ENCODE data around the gene KPNA6.
"Not testable (repeated sequence)": the region's sequence is repeated elsewhere in the genome, so short reads cannot be mapped to it uniquely, and the experiment has no call there.

The KPNA6 gene

GRCh38 chr1:32107742-32108661 is at the start of gene KPNA6:
Gene KPNA6 (plus strand): TSS chr1:32108056. CDS start chr1:32108131, 75 bp downstream.
- Histone ChIP-seq H3K4me1 (ENCODE audit: control insufficient read depth in 1 of 2, insufficient read depth in 2 of 2, low read length in 2 of 2) (peaks cover 9 to 17% of the 10 kb centered on the region in 2 donors), H3K36me3 (ENCODE audit: control insufficient read depth in 1 of 2, insufficient read depth in 2 of 2, low read length in 2 of 2) (no peaks in the 10 kb centered on the region), H3K4me3 (ENCODE audit: low read depth in 1 of 2, low read length in 2 of 2) (peak within 1 kb of the TSS; percentile 84 to 99), H3K27ac (ENCODE audit: low read depth, low read length) (peak within 1 kb of the TSS; percentile 84), H3K9me3 (ENCODE audit: control insufficient read depth in 1 of 2, low read length in 2 of 2) (no peaks in the 10 kb centered on the region), H3K9ac (ENCODE audit: low read depth in 1 of 2, low read length in 2 of 2) (peak within 1 kb of the TSS; percentile 84 to 98), H3K27me3 (ENCODE audit: control insufficient read depth in 1 of 2, insufficient read depth in 2 of 2, low read length in 2 of 2) (no peaks in the 10 kb centered on the region)

- Histone ChIP-seq H3K27me3 (ENCODE audit: control insufficient read depth in 1 of 2, insufficient read depth in 2 of 2, low read length in 2 of 2) (no peaks in the 10 kb centered on the region), H3K36me3 (ENCODE audit: control insufficient read depth in 1 of 2, insufficient read depth in 2 of 2, low read length in 2 of 2) (peaks cover 26 to 51% of the 10 kb centered on the region in 2 donors), H3K4me1 (ENCODE audit: control insufficient read depth in 1 of 2, insufficient read depth in 2 of 2, low read length in 2 of 2) (peaks cover 0 to 14% of the 10 kb centered on the region in 2 donors), H3K4me3 (ENCODE audit: low read depth in 1 of 2, low read length in 2 of 2) (no peak overlapping the region), H3K27ac (ENCODE audit: low read depth, low read length) (no peak overlapping the region), H3K9ac (ENCODE audit: low read depth in 1 of 2, low read length in 2 of 2) (no peak overlapping the region), H3K9me3 (ENCODE audit: control insufficient read depth in 1 of 2, low read length in 2 of 2) (no peaks in the 10 kb centered on the region)
Observed at GRCh38 chr1:32060914-32061313, 46.9 kb upstream of the KPNA6 start.

- Histone ChIP-seq H3K36me3 (ENCODE audit: control insufficient read depth in 1 of 2, insufficient read depth in 2 of 2, low read length in 2 of 2) (peaks cover 24 to 37% of the 10 kb centered on the region in 2 donors), H3K9me3 (ENCODE audit: control insufficient read depth in 1 of 2, low read length in 2 of 2) (no peaks in the 10 kb centered on the region), H3K4me3 (ENCODE audit: low read depth in 1 of 2, low read length in 2 of 2) (no peak overlapping the region), H3K27me3 (ENCODE audit: control insufficient read depth in 1 of 2, insufficient read depth in 2 of 2, low read length in 2 of 2) (no peaks in the 10 kb centered on the region), H3K4me1 (ENCODE audit: control insufficient read depth in 1 of 2, insufficient read depth in 2 of 2, low read length in 2 of 2) (peaks cover 5 to 29% of the 10 kb centered on the region in 2 donors), H3K27ac (ENCODE audit: low read depth, low read length) (no peak overlapping the region), H3K9ac (ENCODE audit: low read depth in 1 of 2, low read length in 2 of 2) (no peak overlapping the region)
Observed at GRCh38 chr1:32062867-32063230, 45.0 kb upstream of the KPNA6 start.

GRCh38 chr1:32063261-32063681 is 44.6 kb upstream of the KPNA6 start:
- no peak overlapping the region for H3K9ac ChIP-seq (ENCODE audit: low read depth in 1 of 2, low read length in 2 of 2)
- H3K4me3 ChIP-seq (ENCODE audit: low read depth in 1 of 2, low read length in 2 of 2): no peak overlapping the region
- no peaks in the 10 kb centered on the region for H3K27me3 ChIP-seq (ENCODE audit: control insufficient read depth in 1 of 2, insufficient read depth in 2 of 2, low read length in 2 of 2)
- H3K9me3 ChIP-seq (ENCODE audit: control insufficient read depth in 1 of 2, low read length in 2 of 2): no peaks in the 10 kb centered on the region
- no peak overlapping the region for H3K27ac ChIP-seq (ENCODE audit: low read depth, low read length)
- peaks cover 24 to 33% of the 10 kb centered on the region in 2 donors for H3K36me3 ChIP-seq (ENCODE audit: control insufficient read depth in 1 of 2, insufficient read depth in 2 of 2, low read length in 2 of 2)
- peaks cover 5 to 29% of the 10 kb centered on the region in 2 donors for H3K4me1 ChIP-seq (ENCODE audit: control insufficient read depth in 1 of 2, insufficient read depth in 2 of 2, low read length in 2 of 2)

- H3K4me1 ChIP-seq (ENCODE audit: control insufficient read depth in 1 of 2, insufficient read depth in 2 of 2, low read length in 2 of 2): peaks cover 8 to 29% of the 10 kb centered on the region in 2 donors
- H3K27me3 ChIP-seq (ENCODE audit: control insufficient read depth in 1 of 2, insufficient read depth in 2 of 2, low read length in 2 of 2); H3K9me3 ChIP-seq (ENCODE audit: control insufficient read depth in 1 of 2, low read length in 2 of 2); H3K27ac ChIP-seq (ENCODE audit: low read depth, low read length); H3K4me3 ChIP-seq (ENCODE audit: low read depth in 1 of 2, low read length in 2 of 2); H3K36me3 ChIP-seq (ENCODE audit: control insufficient read depth in 1 of 2, insufficient read depth in 2 of 2, low read length in 2 of 2); H3K9ac ChIP-seq (ENCODE audit: low read depth in 1 of 2, low read length in 2 of 2): not testable (repeated sequence)
Observed at GRCh38 chr1:32065613-32066488, 42.0 kb upstream of the KPNA6 start.

- H3K9me3 ChIP-seq (ENCODE audit: control insufficient read depth in 1 of 2, low read length in 2 of 2): no peaks in the 10 kb centered on the region
- H3K4me1 ChIP-seq (ENCODE audit: control insufficient read depth in 1 of 2, insufficient read depth in 2 of 2, low read length in 2 of 2): peaks cover 8 to 29% of the 10 kb centered on the region in 2 donors
- no peak overlapping the region for H3K27ac ChIP-seq (ENCODE audit: low read depth, low read length)
- H3K4me3 ChIP-seq (ENCODE audit: low read depth in 1 of 2, low read length in 2 of 2): no peak overlapping the region
- no peak overlapping the region for H3K9ac ChIP-seq (ENCODE audit: low read depth in 1 of 2, low read length in 2 of 2)
- peaks cover under 1 to 2% of the 10 kb centered on the region in 2 donors for H3K36me3 ChIP-seq (ENCODE audit: control insufficient read depth in 1 of 2, insufficient read depth in 2 of 2, low read length in 2 of 2)
- no peaks in the 10 kb centered on the region for H3K27me3 ChIP-seq (ENCODE audit: control insufficient read depth in 1 of 2, insufficient read depth in 2 of 2, low read length in 2 of 2)
Observed at GRCh38 chr1:32066489-32066873, 41.4 kb upstream of the KPNA6 start.

GRCh38 chr1:32068957-32069588 is 38.8 kb upstream of the KPNA6 start:
- no peaks in the 10 kb centered on the region for H3K27me3 ChIP-seq (ENCODE audit: control insufficient read depth in 1 of 2, insufficient read depth in 2 of 2, low read length in 2 of 2)
- H3K4me3 ChIP-seq (ENCODE audit: low read depth in 1 of 2, low read length in 2 of 2): no peak overlapping the region
- H3K27ac ChIP-seq (ENCODE audit: low read depth, low read length): no peak overlapping the region
- H3K9ac ChIP-seq (ENCODE audit: low read depth in 1 of 2, low read length in 2 of 2): no peak overlapping the region
- no peaks in the 10 kb centered on the region for H3K9me3 ChIP-seq (ENCODE audit: control insufficient read depth in 1 of 2, low read length in 2 of 2)
- H3K4me1 ChIP-seq (ENCODE audit: control insufficient read depth in 1 of 2, insufficient read depth in 2 of 2, low read length in 2 of 2): peaks cover 16 to 30% of the 10 kb centered on the region in 2 donors
- H3K36me3 ChIP-seq (ENCODE audit: control insufficient read depth in 1 of 2, insufficient read depth in 2 of 2, low read length in 2 of 2): no peaks in the 10 kb centered on the region

GRCh38 chr1:32071758-32072621 is 35.9 kb upstream of the KPNA6 start:
- no peaks in the 10 kb centered on the region for H3K9me3 ChIP-seq (ENCODE audit: control insufficient read depth in 1 of 2, low read length in 2 of 2)
- H3K27ac ChIP-seq (ENCODE audit: low read depth, low read length): peak overlapping the region; percentile 84
- H3K9ac ChIP-seq (ENCODE audit: low read depth in 1 of 2, low read length in 2 of 2): peak overlapping the region; percentile 61 to 89
- peaks cover 11 to 19% of the 10 kb centered on the region in 2 donors for H3K4me1 ChIP-seq (ENCODE audit: control insufficient read depth in 1 of 2, insufficient read depth in 2 of 2, low read length in 2 of 2)
- peaks cover 3 to 16% of the 10 kb centered on the region in 2 donors for H3K36me3 ChIP-seq (ENCODE audit: control insufficient read depth in 1 of 2, insufficient read depth in 2 of 2, low read length in 2 of 2)
- H3K27me3 ChIP-seq (ENCODE audit: control insufficient read depth in 1 of 2, insufficient read depth in 2 of 2, low read length in 2 of 2): no peaks in the 10 kb centered on the region
- H3K4me3 ChIP-seq (ENCODE audit: low read depth in 1 of 2, low read length in 2 of 2): peak overlapping the region; percentile 69 to 86

- Histone ChIP-seq H3K27me3 (ENCODE audit: control insufficient read depth in 1 of 2, insufficient read depth in 2 of 2, low read length in 2 of 2) (no peaks in the 10 kb centered on the region), H3K27ac (ENCODE audit: low read depth, low read length) (peak within 1 kb of the TSS; percentile 84), H3K9ac (ENCODE audit: low read depth in 1 of 2, low read length in 2 of 2) (peak within 1 kb of the TSS; percentile 61 to 89), H3K36me3 (ENCODE audit: control insufficient read depth in 1 of 2, insufficient read depth in 2 of 2, low read length in 2 of 2) (peaks cover 10 to 23% of the 10 kb centered on the region in 2 donors), H3K4me1 (ENCODE audit: control insufficient read depth in 1 of 2, insufficient read depth in 2 of 2, low read length in 2 of 2) (peaks cover 11 to 15% of the 10 kb centered on the region in 2 donors), H3K9me3 (ENCODE audit: control insufficient read depth in 1 of 2, low read length in 2 of 2) (no peaks in the 10 kb centered on the region), H3K4me3 (ENCODE audit: low read depth in 1 of 2, low read length in 2 of 2) (peak within 1 kb of the TSS; percentile 69 to 86)
Observed at GRCh38 chr1:32072622-32073298, 35.1 kb upstream of the KPNA6 start, which contains the start of gene TMEM39B. Gene TMEM39B (plus strand): TSS chr1:32072939. CDS start chr1:32073048, 109 bp downstream.

All from duodenal mucosa (tissue), 2 donors.